HG03342 (cell line): ENCODE measurements around the gene MRRF.
A peak's percentile ranks its signal among the peaks of the same experiment; 100 is the strongest.
"Not testable (repeated sequence)": the region's sequence is repeated elsewhere in the genome, so short reads cannot be mapped to it uniquely, and the experiment has no call there.

Experiments
- ATAC-seq: cut with Tn5 transposase; IDR thresholded peaks from one replicate; pipeline ENCODE4 v1.9.1; 2021; ENCODE audit warnings: mild to moderate bottlenecking, moderate library complexity; ENCODE audit not compliant: unreplicated experiment

The MRRF gene

GRCh38 chr9:122274055-122274454 is 9.4 kb downstream of the MRRF start:
- ATAC-seq: no peak

GRCh38 chr9:122276096-122276495 is 11.4 kb downstream of the MRRF start:
- ATAC-seq: no peak

GRCh38 chr9:122277285-122277897 is 12.7 kb downstream of the MRRF start:
- ATAC-seq: no peak

- no peak for ATAC-seq
These were observed 16.7 kb downstream of the MRRF start for GRCh38 chr9:122281368-122281767.

- ATAC-seq: peak; percentile 64
These were observed 22.1 kb downstream of the MRRF start for GRCh38 chr9:122286764-122287163.

- no peak for ATAC-seq
These were observed 22.6 kb downstream of the MRRF start for GRCh38 chr9:122287214-122287720.

- no peak for ATAC-seq
These were observed 26.8 kb downstream of the MRRF start for GRCh38 chr9:122291458-122291857.

- no peak for ATAC-seq
These were observed 29.8 kb downstream of the MRRF start for GRCh38 chr9:122294531-122294930.

- no peak for ATAC-seq
These were observed 32.8 kb downstream of the MRRF start for GRCh38 chr9:122297512-122297911.

- no peak for ATAC-seq
These were observed 37.8 kb downstream of the MRRF start for GRCh38 chr9:122302237-122303093.

GRCh38 chr9:122307061-122307460 is 42.4 kb downstream of the MRRF start:
- ATAC-seq: no peak

GRCh38 chr9:122307925-122308324 is 43.2 kb downstream of the MRRF start:
- no peak for ATAC-seq

GRCh38 chr9:122309861-122310260 is 45.2 kb downstream of the MRRF start:
- ATAC-seq: no peak

GRCh38 chr9:122314165-122314564 is 49.5 kb downstream of the MRRF start:
- ATAC-seq: no peak

GRCh38 chr9:122315534-122315933 is 50.9 kb downstream of the MRRF start:
- ATAC-seq: no peak

GRCh38 chr9:122318284-122318683 is 53.6 kb downstream of the MRRF start:
- no peak for ATAC-seq

- ATAC-seq: no peak
These were observed 55.8 kb downstream of the MRRF start for GRCh38 chr9:122320413-122320881.

- ATAC-seq: no peak
These were observed 57.9 kb downstream of the MRRF start for GRCh38 chr9:122322553-122322952.

GRCh38 chr9:122324665-122325064 is 60.0 kb downstream of the MRRF start:
- ATAC-seq: not testable (repeated sequence)

- ATAC-seq: no peak
These were observed 60.4 kb downstream of the MRRF start for GRCh38 chr9:122325124-122325523.

GRCh38 chr9:122327175-122327574 is 62.5 kb downstream of the MRRF start:
- ATAC-seq: no peak

- ATAC-seq: no peak
These were observed 64.9 kb downstream of the MRRF start for GRCh38 chr9:122329597-122329996.
